GM12878 (cell line): ENCODE measurements around the gene LRSAM1.

Source experiments
- BMI1 ChIP-seq: fragments of 450-650 bp; IDR thresholded peaks from 2 replicates; pipeline ENCODE4 v1.6.1; 2016; ENCODE audit warnings: mild to moderate bottlenecking, moderate library complexity, borderline replicate concordance
- CHD2 ChIP-seq: IDR thresholded peaks from 2 replicates; pipeline ENCODE4 v1.6.1; 2011; ENCODE audit warnings: low read depth, low read length, improper control_type of control experiment, borderline replicate concordance
- EZH2 ChIP-seq: IDR thresholded peaks from 2 replicates; pipeline ENCODE4 v1.6.1; 2012; ENCODE audit warnings: low read depth, mild to moderate bottlenecking, control low read depth, inconsistent platforms, low read length, borderline replicate concordance; ENCODE audit not compliant: control insufficient read depth
- KDM1A ChIP-seq: fragments of 200-600 bp; sonication (generic); IDR thresholded peaks from 2 replicates; pipeline ENCODE4 v1.6.1; 2016; ENCODE audit warnings: borderline replicate concordance
- MYC ChIP-seq: IDR thresholded peaks from 2 replicates; pipeline ENCODE4 v1.6.1; 2011; ENCODE audit warnings: mild to moderate bottlenecking, low read length, moderate library complexity, inconsistent platforms; ENCODE audit not compliant: insufficient read depth, insufficient replicate concordance, insufficient read length, severe bottlenecking
- NFYB ChIP-seq: IDR thresholded peaks from 2 replicates; pipeline ENCODE4 v1.6.1; 2011; ENCODE audit warnings: low read depth, mild to moderate bottlenecking, low read length, improper control_type of control experiment, moderate library complexity; ENCODE audit not compliant: insufficient read depth
- POLR2A ChIP-seq: IDR thresholded peaks from 2 replicates; pipeline ENCODE4 v1.6.1; 2011; ENCODE audit warnings: low read depth, mild to moderate bottlenecking, low read length
- SMC3 ChIP-seq: IDR thresholded peaks from 2 replicates; pipeline ENCODE4 v1.6.1; 2011; ENCODE audit warnings: low read length, improper control_type of control experiment, borderline replicate concordance
- TF ChIP-seq, protein P1 (sequence below): IDR thresholded peaks from 2 replicates; pipeline ENCODE4 v1.6.1; 2012; ENCODE audit warnings: low read length, inconsistent platforms
- TF ChIP-seq, protein P2 (sequence below): fragments of 450-650 bp; IDR thresholded peaks from 2 replicates; pipeline ENCODE4 v1.6.1; 2017; ENCODE audit warnings: low read depth, mild to moderate bottlenecking, moderate library complexity
- TF ChIP-seq, protein P3 (sequence below), 3 experiments: IDR thresholded peaks in 2 of 3; conservative IDR thresholded peaks in 1 of 3; 2 replicates each; pipeline ENCODE4 v1.5.1; 2011; ENCODE audit warnings: low read depth in 3 of 3, low read length in 3 of 3, mild to moderate bottlenecking in 3 of 3, control low read depth in 2 of 3, moderate library complexity in 2 of 3, inconsistent platforms in 1 of 3, mixed read lengths in 1 of 3; ENCODE audit not compliant: control insufficient read depth in 2 of 3, insufficient read depth in 1 of 3; ENCODE audit errors: extremely low read depth in 1 of 3
- TF ChIP-seq, protein P4 (sequence below): IDR thresholded peaks from 2 replicates; pipeline ENCODE4 v1.6.1; 2011; ENCODE audit warnings: low read depth, low read length, improper control_type of control experiment, borderline replicate concordance

DNA sequence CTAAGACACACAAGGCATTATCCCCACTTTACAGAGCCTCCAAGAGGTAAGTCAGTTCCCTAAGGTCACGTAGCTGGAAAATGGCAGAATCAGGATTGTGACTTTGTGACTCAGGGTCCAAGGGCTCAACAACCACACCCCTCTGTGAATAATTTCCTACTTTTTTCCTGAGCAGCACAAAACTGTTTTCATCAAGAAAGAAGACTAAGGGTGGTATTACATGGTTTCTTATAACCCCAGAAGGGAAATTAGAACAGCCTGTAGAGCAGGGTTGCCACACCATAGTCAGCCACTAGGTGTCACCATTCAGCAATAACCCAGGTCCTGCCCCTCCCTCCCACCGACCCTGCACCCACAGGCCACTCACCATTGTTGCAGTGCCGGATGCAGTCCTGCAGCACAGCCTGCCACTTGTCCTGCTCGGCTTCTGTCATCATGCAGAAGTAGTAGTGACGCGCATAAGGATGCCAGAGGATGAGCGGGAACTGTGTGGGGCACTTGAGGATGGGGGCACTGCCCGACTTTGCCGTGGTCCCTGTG is 72.1 kb downstream of the LRSAM1 start:
- TF ChIP-seq, protein P1, sequence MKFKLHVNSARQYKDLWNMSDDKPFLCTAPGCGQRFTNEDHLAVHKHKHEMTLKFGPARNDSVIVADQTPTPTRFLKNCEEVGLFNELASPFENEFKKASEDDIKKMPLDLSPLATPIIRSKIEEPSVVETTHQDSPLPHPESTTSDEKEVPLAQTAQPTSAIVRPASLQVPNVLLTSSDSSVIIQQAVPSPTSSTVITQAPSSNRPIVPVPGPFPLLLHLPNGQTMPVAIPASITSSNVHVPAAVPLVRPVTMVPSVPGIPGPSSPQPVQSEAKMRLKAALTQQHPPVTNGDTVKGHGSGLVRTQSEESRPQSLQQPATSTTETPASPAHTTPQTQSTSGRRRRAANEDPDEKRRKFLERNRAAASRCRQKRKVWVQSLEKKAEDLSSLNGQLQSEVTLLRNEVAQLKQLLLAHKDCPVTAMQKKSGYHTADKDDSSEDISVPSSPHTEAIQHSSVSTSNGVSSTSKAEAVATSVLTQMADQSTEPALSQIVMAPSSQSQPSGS, result no peak
- TF ChIP-seq POLR2A, result no peak
- no peak for TF ChIP-seq KDM1A
- TF ChIP-seq EZH2, result no peak
- TF ChIP-seq BMI1, result no peak
- TF ChIP-seq, protein P2, sequence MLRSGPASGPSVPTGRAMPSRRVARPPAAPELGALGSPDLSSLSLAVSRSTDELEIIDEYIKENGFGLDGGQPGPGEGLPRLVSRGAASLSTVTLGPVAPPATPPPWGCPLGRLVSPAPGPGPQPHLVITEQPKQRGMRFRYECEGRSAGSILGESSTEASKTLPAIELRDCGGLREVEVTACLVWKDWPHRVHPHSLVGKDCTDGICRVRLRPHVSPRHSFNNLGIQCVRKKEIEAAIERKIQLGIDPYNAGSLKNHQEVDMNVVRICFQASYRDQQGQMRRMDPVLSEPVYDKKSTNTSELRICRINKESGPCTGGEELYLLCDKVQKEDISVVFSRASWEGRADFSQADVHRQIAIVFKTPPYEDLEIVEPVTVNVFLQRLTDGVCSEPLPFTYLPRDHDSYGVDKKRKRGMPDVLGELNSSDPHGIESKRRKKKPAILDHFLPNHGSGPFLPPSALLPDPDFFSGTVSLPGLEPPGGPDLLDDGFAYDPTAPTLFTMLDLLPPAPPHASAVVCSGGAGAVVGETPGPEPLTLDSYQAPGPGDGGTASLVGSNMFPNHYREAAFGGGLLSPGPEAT, result no peak
- TF ChIP-seq NFYB, result no peak
- no peak for TF ChIP-seq SMC3
- TF ChIP-seq, protein P3, sequence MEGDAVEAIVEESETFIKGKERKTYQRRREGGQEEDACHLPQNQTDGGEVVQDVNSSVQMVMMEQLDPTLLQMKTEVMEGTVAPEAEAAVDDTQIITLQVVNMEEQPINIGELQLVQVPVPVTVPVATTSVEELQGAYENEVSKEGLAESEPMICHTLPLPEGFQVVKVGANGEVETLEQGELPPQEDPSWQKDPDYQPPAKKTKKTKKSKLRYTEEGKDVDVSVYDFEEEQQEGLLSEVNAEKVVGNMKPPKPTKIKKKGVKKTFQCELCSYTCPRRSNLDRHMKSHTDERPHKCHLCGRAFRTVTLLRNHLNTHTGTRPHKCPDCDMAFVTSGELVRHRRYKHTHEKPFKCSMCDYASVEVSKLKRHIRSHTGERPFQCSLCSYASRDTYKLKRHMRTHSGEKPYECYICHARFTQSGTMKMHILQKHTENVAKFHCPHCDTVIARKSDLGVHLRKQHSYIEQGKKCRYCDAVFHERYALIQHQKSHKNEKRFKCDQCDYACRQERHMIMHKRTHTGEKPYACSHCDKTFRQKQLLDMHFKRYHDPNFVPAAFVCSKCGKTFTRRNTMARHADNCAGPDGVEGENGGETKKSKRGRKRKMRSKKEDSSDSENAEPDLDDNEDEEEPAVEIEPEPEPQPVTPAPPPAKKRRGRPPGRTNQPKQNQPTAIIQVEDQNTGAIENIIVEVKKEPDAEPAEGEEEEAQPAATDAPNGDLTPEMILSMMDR (IDR thresholded peaks at IDR 0.05 in 2 of 3, conservative IDR thresholded peaks at IDR 0.05 in 1 of 3; ENCODE audit: control insufficient read depth in 2 of 3, extremely low read depth in 1 of 3, insufficient read depth in 1 of 3, low read depth in 3 of 3, low read length in 3 of 3), result peak; percentile 5 to 39 (median 39); a peak in 3 of 6 replicates
- TF ChIP-seq, protein P4, sequence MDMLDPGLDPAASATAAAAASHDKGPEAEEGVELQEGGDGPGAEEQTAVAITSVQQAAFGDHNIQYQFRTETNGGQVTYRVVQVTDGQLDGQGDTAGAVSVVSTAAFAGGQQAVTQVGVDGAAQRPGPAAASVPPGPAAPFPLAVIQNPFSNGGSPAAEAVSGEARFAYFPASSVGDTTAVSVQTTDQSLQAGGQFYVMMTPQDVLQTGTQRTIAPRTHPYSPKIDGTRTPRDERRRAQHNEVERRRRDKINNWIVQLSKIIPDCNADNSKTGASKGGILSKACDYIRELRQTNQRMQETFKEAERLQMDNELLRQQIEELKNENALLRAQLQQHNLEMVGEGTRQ, result no peak
- no peak for TF ChIP-seq MYC
- no peak for TF ChIP-seq CHD2
